GM19468 (cell line): ENCODE measurements around the gene PHF3.

Experiments used
- ATAC-seq: cut with Tn5 transposase; IDR thresholded peaks from one replicate; pipeline ENCODE4 v1.9.1; 2021; ENCODE audit warnings: mild to moderate bottlenecking, moderate library complexity, moderate number of reproducible peaks; ENCODE audit not compliant: unreplicated experiment; ENCODE audit errors: extremely low read depth

The PHF3 gene

GRCh38 chr6:63635588-63636517 is at the start of gene PHF3:
Gene PHF3, plus strand, starts transcription at chr6:63635802. Its CDS starts 10,750 bp downstream, at chr6:63646552.
- ATAC-seq: peak; percentile 93

DNA sequence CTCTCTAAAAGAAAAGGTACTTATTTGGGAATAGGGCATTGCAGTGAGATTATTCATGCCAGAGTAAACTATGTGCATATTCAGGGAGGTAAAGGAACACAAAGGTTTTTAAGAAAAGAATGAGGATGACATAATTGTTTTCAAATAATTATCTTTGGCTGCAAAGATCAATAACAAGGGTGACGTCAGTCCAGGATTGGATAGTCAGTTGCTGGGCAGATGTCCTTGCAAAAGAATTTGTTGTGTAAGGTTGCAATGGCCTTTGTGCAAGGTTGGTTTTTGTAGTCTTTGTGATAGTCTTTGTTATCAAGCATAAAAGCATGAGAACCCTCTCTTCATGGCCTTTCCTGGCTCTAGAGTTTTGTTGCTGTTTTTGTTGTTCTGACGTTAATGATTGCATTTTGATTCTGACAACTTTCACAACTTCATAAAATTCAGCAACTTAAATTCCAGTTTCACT is 45.6 kb upstream of the PHF3 start:
- no peak for ATAC-seq

- no peak for ATAC-seq
These were observed 42.7 kb upstream of the PHF3 start for GRCh38 chr6:63592886-63593285.

DNA sequence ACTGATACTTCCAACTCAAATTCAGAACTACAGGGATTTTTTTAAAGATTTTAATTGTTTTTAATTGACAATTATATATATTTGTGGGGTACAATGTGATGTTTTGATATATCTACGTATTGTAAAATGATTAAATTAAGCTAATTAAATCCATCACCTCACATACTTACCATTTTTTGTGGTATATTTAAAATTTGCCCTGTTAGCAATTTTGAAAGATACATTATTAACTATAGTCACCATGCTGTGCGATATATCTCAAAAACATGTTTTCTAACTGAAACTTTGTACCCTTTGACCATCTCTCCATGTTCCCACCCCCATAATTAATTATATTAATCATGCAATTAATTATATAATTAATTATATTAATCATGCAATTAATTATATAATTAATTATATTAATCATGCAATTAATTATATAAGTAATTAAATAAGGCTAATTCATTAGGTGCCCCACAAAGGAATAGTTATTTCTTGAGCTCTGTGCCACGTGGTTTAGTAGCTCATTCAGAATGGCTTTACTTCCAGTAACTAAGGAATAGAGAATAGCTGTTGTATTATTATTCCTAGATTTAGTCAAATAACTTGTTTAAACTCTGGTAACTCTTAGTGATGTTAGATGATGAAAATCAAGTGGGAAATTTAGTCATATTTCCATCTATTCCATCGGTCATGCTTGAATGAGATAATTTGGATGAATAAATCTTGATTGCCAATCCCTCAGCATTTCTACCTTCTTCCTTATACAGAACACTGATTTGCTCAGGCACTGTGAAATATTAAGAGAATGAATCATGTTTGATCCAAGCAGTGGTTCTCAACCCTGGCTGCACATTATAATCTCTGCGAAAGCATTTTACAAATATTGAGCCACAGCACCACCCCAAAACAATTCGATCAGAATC is 38.2 kb upstream of the PHF3 start:
- no peak for ATAC-seq

DNA sequence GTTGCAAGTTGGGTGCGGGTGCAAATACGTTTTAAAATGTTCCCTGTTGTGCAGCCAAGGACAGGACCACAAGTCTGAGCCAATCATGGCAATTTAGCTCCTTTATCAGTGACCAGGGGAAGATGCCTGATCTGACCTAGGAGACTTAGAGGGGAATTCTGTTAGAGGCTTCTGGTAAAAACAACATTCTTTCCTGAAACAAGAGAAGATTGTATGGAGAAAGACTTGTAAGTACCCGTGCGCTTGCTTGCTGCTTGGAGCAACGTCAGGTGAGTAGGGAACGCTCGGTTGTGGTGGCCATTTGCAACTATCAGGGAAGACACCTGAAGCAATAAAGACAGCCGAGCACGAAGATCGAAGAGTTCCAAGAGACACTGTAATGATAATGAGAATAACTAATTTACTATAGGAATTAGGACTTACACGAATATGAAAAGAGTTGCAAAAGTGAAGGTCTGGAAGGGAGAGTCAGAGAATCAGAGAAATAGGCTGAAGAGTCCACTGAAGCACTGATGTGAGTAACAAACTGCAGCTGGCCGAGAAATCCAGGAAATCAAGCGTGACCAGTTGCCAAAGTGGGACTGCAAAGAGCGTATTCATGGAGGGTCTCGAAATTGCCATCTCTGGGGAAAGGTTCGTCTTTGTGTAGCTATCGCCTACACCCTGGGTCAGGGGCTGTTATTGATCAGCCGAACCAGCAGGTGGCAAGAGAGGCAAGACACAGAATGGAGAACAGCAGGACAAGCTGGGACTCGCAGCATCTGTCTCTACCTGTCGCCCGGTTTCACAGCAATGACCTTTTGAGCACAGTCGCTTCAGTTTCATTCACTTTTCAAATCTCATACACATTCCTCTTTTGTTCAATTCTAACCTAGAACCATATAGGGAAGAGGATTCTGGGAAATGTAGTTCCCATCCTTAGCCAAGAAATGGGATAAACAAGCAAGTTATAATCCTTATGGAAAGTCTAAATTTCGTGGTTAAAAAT is 37.3 kb upstream of the PHF3 start:
- ATAC-seq: peak; percentile 100

DNA sequence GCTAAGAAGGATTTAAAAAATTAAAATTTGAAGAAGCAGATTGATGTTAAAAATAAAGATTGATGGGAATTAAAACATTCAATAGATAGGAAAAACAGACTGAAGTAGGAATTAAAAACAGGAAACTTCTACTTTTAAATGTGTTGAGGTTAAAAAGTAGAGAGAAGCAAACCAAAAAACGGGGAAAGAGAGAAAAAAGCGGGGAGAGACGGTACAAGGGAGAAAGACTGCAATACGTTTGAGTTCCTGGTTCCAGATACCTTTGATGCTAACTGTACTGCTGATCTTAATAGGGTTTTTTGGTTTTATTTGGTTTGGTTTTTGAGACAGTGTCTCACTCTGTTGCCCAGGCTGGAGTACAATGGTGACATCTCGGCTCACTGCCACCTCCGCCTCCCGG is 36.4 kb upstream of the PHF3 start:
- ATAC-seq: no peak

DNA sequence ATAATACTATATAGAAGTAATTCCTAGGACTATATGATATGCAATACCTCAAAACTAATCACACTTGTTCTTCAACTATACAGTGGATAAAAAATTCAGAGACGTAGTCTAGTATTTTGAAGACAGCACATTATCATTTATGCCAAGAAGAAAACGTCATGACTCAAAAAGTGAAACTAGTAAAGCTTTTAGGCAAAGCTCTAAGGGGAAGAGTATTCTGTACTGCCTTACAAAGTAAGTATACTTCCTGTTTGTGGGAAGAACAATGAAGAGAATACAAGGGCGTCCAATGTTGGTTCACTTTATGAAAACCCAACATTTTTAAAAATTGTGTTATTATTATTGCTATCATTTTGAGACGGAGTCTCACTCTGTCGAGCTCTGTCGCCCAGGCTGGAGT is 35.5 kb upstream of the PHF3 start:
- no peak for ATAC-seq

- ATAC-seq: no peak
These were observed 26.4 kb upstream of the PHF3 start for GRCh38 chr6:63609231-63609630.

- ATAC-seq: no peak
These were observed 24.7 kb upstream of the PHF3 start for GRCh38 chr6:63610944-63611343.

GRCh38 chr6:63611560-63611959 is 24.0 kb upstream of the PHF3 start:
- no peak for ATAC-seq

GRCh38 chr6:63615590-63615989 is 20.0 kb upstream of the PHF3 start:
- no peak for ATAC-seq

DNA sequence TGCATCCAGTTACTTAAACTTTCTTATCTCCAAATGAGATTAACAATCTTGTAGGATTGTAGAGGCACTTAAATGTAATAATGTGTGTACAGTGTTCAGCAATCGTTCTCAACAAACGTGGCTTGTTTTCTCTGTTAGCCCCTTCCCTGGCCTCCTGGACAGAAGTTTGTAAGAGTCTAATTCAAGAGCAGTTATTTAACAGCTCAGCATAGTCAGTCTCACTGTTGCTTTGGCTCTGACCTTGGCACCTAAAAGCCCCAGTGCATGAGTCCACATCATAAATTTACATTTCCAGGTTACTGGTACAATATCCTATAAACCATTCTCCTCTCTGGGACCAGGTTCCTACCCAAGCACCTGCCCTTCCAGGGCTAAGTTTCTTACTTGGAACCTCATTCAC is 11.5 kb upstream of the PHF3 start:
- no peak for ATAC-seq

GRCh38 chr6:63630466-63630865 is 5.1 kb upstream of the PHF3 start:
- no peak for ATAC-seq

- no peak for ATAC-seq
These were observed 972 bp upstream of the PHF3 start for GRCh38 chr6:63634630-63635029.

DNA sequence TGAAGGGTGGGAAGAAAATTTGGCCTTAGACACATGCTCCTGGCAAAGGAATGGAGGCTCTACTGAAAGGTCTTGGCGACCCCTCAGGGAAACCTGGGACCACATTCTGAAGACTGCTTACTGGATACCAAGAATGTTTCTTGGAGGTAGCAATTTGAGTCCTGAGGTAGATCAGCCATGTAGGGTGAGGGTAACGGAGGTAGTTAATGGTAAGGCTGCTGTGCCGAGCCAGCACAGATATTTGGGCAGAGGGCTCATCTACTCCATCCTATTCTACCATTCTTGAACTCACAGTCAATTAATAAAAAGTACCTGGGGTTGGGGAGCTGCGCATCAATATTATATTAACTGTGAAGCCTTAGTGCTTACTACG is 401 bp upstream of the PHF3 start:
- ATAC-seq: no peak

DNA sequence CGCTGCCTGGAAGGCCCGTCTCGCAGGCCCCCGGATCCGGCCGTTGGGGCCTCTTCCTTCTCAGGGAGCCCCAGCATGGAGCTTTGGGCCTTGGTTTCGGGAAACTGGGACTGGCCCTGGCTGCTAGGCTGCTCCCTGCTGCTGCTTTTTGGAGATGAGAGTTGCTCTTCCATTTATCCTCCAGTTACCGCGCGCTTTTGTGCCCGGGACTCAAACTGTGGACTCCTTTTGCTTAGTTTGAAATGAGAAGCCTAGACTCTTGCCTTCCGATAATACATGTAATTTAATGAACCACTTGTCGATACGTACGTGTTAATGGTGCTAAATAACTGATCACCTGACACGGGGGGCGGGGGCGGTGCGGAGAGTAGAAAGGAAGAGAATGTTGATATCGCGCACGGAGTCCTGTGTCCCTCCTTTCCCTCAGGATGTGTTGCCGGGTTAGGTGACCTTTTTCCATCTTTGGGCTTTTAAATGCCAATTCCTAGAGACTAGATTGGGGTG is 968 bp downstream of the PHF3 start:
- ATAC-seq: peak; percentile 0

DNA sequence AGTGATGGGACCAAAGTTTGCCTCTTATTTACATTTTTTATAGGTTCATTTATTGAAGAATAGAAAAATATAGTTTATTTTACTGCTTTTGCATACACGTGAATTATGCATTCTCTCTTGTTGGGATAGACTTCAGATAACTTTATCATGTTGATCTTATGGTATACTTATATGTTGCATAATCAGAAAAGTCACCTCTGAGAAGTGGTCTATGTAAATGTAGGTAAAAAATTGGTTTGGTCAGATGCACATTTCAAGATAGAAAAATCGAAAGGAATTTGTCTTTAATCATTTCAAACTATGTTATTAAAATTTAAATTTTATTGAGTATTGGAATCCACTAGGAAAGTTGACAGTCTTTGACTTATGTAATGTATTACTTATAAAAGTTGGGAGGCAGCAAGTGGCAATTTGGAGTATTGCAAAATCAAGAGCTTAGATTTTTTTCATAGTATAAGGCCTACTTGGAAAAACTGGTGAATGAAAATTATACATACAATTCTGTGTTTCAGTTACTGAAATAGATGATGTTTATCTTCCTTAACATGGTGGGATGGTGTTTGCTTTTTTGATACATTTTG is 2.4 kb downstream of the PHF3 start:
- ATAC-seq: no peak

DNA sequence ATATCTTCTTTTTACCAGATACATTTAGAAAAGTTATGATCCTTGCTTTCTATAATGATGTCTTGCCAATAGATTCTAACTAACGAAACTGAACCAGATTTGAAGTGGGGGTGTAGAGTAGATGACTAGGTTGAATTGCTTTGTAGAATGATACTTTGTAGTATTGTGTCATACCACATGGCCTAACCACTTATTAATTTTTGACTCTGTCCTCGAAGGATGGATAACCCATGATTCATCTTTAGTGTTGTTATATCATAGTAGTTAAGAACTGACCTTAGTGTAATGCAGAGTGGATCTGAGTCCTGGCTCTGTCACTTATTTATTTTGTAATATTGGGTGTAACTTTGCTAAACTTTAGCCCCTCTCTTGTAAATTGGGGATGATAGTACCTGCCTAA is 4.5 kb downstream of the PHF3 start:
- ATAC-seq: no peak

DNA sequence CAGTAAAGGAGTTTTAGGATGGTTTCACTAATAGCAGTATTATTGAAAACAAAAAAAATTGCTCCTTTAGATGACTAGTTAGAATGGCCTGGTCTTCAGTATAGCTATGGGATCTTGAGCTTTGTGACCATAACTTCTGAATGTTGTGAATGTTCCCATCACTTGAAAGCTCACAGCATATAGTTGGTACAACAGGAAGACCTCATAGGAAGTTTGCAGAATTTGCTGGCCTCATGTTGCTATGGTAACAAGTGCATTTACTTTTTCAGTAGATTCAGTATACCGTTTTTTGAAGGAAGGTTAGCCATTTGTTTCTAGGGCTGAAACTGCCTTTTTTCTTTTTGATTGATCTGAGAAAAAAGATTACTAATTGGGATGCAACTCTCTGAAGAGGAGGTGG is 8.3 kb downstream of the PHF3 start:
- no peak for ATAC-seq
